HepG2 (cell line): ENCODE measurements around the gene SNX4.

Experiments used
- CEBPB ChIP-seq: IDR thresholded peaks from 2 replicates; pipeline ENCODE4 v1.6.1; 2011; ENCODE audit warnings: low read depth, low read length, improper control_type of control experiment, borderline replicate concordance
- CHD4 ChIP-seq: fragments of 200-600 bp; sonication (generic); IDR thresholded peaks from 2 replicates; pipeline ENCODE4 v1.7.0; 2017; ENCODE audit warnings: mild to moderate bottlenecking, low read length, borderline replicate concordance
- CTCF ChIP-seq: sonication (generic); formaldehyde crosslinking; IDR thresholded peaks from 2 replicates; pipeline ENCODE4 v1.5.0; 2020; ENCODE audit warnings: mild to moderate bottlenecking, missing genetic modification reagents, moderate library complexity
- DR1 ChIP-seq: sonication (generic); formaldehyde crosslinking; IDR thresholded peaks from 2 replicates; pipeline ENCODE4 v1.8.0; 2021; ENCODE audit warnings: mild to moderate bottlenecking, missing genetic modification reagents, inconsistent platforms
- FOSL1 ChIP-seq: sonication (generic); formaldehyde crosslinking; IDR thresholded peaks from 2 replicates; pipeline ENCODE4 v1.9.0; 2021; ENCODE audit warnings: missing genetic modification reagents, borderline replicate concordance
- KDM5B ChIP-seq: sonication (generic); formaldehyde crosslinking; IDR thresholded peaks from 2 replicates; pipeline ENCODE4 v1.4.0; 2020; ENCODE audit warnings: missing genetic modification reagents, mild to moderate bottlenecking, borderline replicate concordance
- KLF11 ChIP-seq: IDR thresholded peaks from 2 replicates; pipeline ENCODE4 v1.6.1; 2016; ENCODE audit warnings: missing compliant biosample characterization
- POLR2A ChIP-seq, 2 experiments: IDR thresholded peaks; 2 replicates each; pipeline ENCODE4 v1.6.1; 2011; ENCODE audit warnings: low read depth in 2 of 2, low read length in 2 of 2, mild to moderate bottlenecking in 1 of 2, moderate library complexity in 1 of 2; ENCODE audit not compliant: insufficient read depth in 1 of 2
- RFX5 ChIP-seq: IDR thresholded peaks from 2 replicates; pipeline ENCODE4 v1.6.1; 2011; ENCODE audit warnings: low read depth, low read length, improper control_type of control experiment
- ZBTB49 ChIP-seq: sonication (generic); formaldehyde crosslinking; IDR thresholded peaks from 2 replicates; pipeline ENCODE4 v1.4.0; 2020; ENCODE audit warnings: missing genetic modification reagents, borderline replicate concordance
- ZBTB7A ChIP-seq: sonication (generic); formaldehyde crosslinking; IDR thresholded peaks from 2 replicates; pipeline ENCODE4 v1.8.0; 2022; ENCODE audit warnings: mild to moderate bottlenecking, missing genetic modification reagents
- ZBTB8A ChIP-seq: sonication (generic); formaldehyde crosslinking; IDR thresholded peaks from 2 replicates; pipeline ENCODE4 v1.4.0; 2020; ENCODE audit warnings: mild to moderate bottlenecking, low read depth, missing genetic modification reagents, borderline replicate concordance
- ZNF274 ChIP-seq: sonication (generic); formaldehyde crosslinking; IDR thresholded peaks from 2 replicates; pipeline ENCODE4 v1.5.1; 2020; ENCODE audit warnings: mild to moderate bottlenecking, missing genetic modification reagents

- TF ChIP-seq CTCF (CRISPR knock-in tag) (no peak), CEBPB (no peak), DR1 (CRISPR knock-in tag) (no peak), CHD4 (no peak), RFX5 (no peak), ZBTB49 (CRISPR knock-in tag) (no peak), KDM5B (CRISPR knock-in tag) (no peak), ZBTB8A (CRISPR knock-in tag) (no peak), ZBTB7A (CRISPR knock-in tag) (no peak), FOSL1 (CRISPR knock-in tag) (no peak), KLF11 (CRISPR knock-in tag) (no peak), POLR2A (IDR thresholded peaks at IDR 0.05; ENCODE audit: insufficient read depth in 1 of 2, low read depth in 2 of 2, low read length in 2 of 2) (no peak), ZNF274 (no peak)
Observed at GRCh38 chr3:125496701-125497100, 23.3 kb downstream of the SNX4 start.
